A673 (cell line): ENCODE measurements around the gene JARID2. TPM values are rescaled to one million over a fixed set of nuclear protein-coding genes. Genes with fewer than 3 reads are reported as not detected.

ENCODE experiments used
- BruUV-seq: library from RNA; stranded (reverse); fragments of 400-500 nt; replicated peaks from 2 replicates; lab custom pipeline; 2021; lab: Mats Ljungman, UMichigan
- CTCF ChIA-PET: fragments of 300-600 bp; sonication (Branson Sonifier 250); formaldehyde crosslinking; loops from one replicate; lab custom pipeline; 2022; ENCODE audit warnings: antibody characterized with exemption; lab: Charles Lee
- POLR2A ChIA-PET: fragments of 300-600 bp; sonication (Branson Sonifier 250); formaldehyde crosslinking; loops from one replicate; lab custom pipeline; 2022; ENCODE audit warnings: antibody characterized with exemption; ENCODE audit not compliant: low non-redundant PET; lab: Charles Lee
- DNase-seq: peaks from one replicate; pipeline ENCODE4 v3.0.0-alpha.2; 2015; ENCODE audit warnings: low spot score
- H3K27ac ChIP-seq: fragments of 200-600 bp; sonication (generic); 2 replicates; pipeline ENCODE4 v1.5.1; 2016; ENCODE audit warnings: mixed run types, low read depth, mild to moderate bottlenecking, mixed read lengths, antibody characterized with exemption, low read length; ENCODE audit not compliant: poor library complexity, severe bottlenecking
- H3K27me3 ChIP-seq: fragments of 200-600 bp; sonication (generic); replicated peaks from 2 replicates; pipeline ENCODE4 v1.6.1; 2017; ENCODE audit warnings: mixed run types, low read depth, mild to moderate bottlenecking, mixed read lengths, antibody characterized with exemption, low read length; ENCODE audit not compliant: insufficient read depth, poor library complexity
- H3K36me3 ChIP-seq: fragments of 200-600 bp; sonication (generic); 2 replicates; pipeline ENCODE4 v1.6.1; 2016; ENCODE audit warnings: mixed run types, mild to moderate bottlenecking, mixed read lengths, antibody characterized with exemption, low read length; ENCODE audit not compliant: insufficient read depth, poor library complexity, severe bottlenecking
- H3K4me1 ChIP-seq: fragments of 200-600 bp; sonication (generic); 2 replicates; pipeline ENCODE4 v1.6.1; 2017; ENCODE audit warnings: mixed run types, mild to moderate bottlenecking, mixed read lengths, antibody characterized with exemption, low read length; ENCODE audit not compliant: insufficient read depth, poor library complexity, severe bottlenecking
- H3K4me3 ChIP-seq: fragments of 200-600 bp; sonication (generic); 2 replicates; pipeline ENCODE4 v1.5.1; 2016; ENCODE audit warnings: low read depth, mixed run types, mild to moderate bottlenecking, mixed read lengths, low read length; ENCODE audit not compliant: poor library complexity, severe bottlenecking
- H3K9me3 ChIP-seq: fragments of 200-600 bp; sonication (generic); 2 replicates; pipeline ENCODE4 v1.6.1; 2016; ENCODE audit warnings: mixed run types, low read depth, mild to moderate bottlenecking, mixed read lengths, antibody characterized with exemption, low read length; ENCODE audit not compliant: poor library complexity, severe bottlenecking
- EZH2 ChIP-seq: fragments of 200-600 bp; sonication (generic); IDR thresholded peaks from 2 replicates; pipeline ENCODE4 v1.6.1; 2017; ENCODE audit warnings: borderline replicate concordance, low read depth, mild to moderate bottlenecking, mixed read lengths, antibody characterized with exemption, low read length; ENCODE audit not compliant: poor library complexity, severe bottlenecking
- intact Hi-C: fragments of 100-400 bp; cut with micrococcal nuclease; formaldehyde crosslinking; loops from one replicate; pipeline ENCODE4 v1.10.0; 2022; ENCODE audit not compliant: unreplicated experiment
- total RNA-seq: library from RNA; stranded (reverse); gene quantifications from 2 replicates; pipeline ENCODE4 v1.2.3, GENCODE V29; 2021
- TF ChIP-seq, protein P1 (sequence below): fragments of 300-800, 200-600 bp; sonication (generic); conservative IDR thresholded peaks from 2 replicates; pipeline ENCODE4 v1.5.1; 2017; ENCODE audit warnings: low read depth, mild to moderate bottlenecking, antibody characterized with exemption, low read length, moderate library complexity, mixed read lengths

JARID2 gene
- total RNA-seq, 1 experiment from 2014 or later: 29.4 TPM

DNA sequence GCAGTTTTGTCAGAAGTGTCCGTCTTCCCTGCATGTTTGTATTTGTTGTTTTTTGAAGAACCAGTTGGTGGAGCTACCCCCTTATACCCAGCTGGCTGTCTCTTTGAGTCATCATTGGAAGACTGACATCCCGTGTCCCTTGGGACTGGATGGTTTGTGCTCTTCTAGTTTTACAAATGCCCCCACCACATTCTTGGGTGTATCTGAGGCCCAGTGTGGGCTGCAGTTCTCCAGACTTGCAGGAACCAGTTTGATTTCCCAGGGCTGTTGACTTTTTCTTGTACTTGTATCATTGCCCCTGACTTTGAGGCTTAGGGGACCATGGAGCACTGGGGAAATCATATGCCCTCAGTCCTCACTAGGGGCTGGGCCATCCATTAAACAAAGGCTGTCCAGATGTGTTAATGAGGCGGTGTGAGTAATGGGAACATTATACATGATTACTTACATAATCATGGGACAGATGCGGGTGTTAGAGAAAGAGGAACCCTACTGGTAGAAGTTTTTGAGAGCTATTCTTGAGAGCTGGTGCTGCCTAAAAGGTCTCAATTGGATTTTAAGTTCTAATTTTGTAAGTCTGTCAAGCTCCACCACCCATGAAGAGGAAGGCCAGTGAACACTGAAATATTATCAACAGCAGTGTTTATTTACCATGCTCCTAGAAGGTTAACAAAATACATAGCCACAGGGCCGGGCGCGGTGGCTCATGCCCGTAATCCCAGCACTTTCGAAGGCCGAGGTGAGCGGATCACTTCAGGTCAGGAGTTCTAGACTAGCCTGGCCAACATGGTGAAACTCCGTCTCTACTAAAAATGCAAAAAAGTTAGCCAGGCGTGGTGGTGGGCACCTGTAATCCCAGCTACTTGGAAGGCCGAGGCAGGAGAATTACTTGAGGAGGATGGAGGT is 8.5 kb downstream of the JARID2 start:
- Histone ChIP-seq H3K36me3 (no peaks in the 10 kb centered on the region), H3K27ac (peak overlapping the region; percentile 5), H3K4me1 (peaks cover 94% of the 10 kb centered on the region), H3K9me3 (no peaks in the 10 kb centered on the region), H3K4me3 (no peak overlapping the region), H3K27me3 (no peaks in the 10 kb centered on the region)
- intact Hi-C loops: loop anchor here (2.0 to 5.0 kb wide), 3 partner anchors 132 to 1042 kb away; no protein-coding TSS in a partner anchor
- DNase-seq: peak; percentile 96
- POLR2A ChIA-PET: no interaction called here
- no TSS peak for BruUV-seq
- TF ChIP-seq EZH2: no peak
- TF ChIP-seq, protein P1, sequence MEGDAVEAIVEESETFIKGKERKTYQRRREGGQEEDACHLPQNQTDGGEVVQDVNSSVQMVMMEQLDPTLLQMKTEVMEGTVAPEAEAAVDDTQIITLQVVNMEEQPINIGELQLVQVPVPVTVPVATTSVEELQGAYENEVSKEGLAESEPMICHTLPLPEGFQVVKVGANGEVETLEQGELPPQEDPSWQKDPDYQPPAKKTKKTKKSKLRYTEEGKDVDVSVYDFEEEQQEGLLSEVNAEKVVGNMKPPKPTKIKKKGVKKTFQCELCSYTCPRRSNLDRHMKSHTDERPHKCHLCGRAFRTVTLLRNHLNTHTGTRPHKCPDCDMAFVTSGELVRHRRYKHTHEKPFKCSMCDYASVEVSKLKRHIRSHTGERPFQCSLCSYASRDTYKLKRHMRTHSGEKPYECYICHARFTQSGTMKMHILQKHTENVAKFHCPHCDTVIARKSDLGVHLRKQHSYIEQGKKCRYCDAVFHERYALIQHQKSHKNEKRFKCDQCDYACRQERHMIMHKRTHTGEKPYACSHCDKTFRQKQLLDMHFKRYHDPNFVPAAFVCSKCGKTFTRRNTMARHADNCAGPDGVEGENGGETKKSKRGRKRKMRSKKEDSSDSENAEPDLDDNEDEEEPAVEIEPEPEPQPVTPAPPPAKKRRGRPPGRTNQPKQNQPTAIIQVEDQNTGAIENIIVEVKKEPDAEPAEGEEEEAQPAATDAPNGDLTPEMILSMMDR: peak; percentile 56
- CTCF ChIA-PET: interaction anchor here (0.6 to 1.0 kb wide), 3 partner anchors 11 to 178 kb away, joined by 3 read pairs; no protein-coding TSS in a partner anchor

DNA sequence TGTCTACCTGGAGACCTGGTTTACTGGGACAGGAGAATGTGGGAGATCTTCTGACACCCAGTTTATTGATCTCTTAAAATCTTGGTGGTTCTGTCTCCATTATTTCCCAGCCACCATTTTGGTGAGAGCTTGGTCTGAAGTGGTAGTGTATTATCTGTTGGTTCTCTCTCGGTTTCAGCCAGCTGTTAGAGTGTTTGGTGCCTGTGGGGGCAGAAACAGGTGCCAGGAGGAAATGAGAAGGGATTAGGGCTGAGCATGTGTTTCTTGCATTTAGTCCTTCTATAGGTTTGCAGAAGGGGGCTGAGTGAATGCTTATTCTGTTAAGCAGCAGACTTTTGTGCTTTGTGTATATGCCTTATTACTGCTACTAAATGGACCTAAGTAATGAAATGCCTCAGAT is 9.6 kb downstream of the JARID2 start:
- Histone ChIP-seq H3K4me1 (peaks cover 94% of the 10 kb centered on the region), H3K9me3 (no peaks in the 10 kb centered on the region), H3K27me3 (no peaks in the 10 kb centered on the region), H3K36me3 (no peaks in the 10 kb centered on the region), H3K27ac (no peak overlapping the region), H3K4me3 (no peak overlapping the region)
- no peak for TF ChIP-seq EZH2
- TF ChIP-seq, protein P1: no peak
- CTCF ChIA-PET: interaction anchor here (0.7 kb wide), 1 partner anchor 9 kb away, joined by 18 read pairs; no protein-coding TSS in a partner anchor
- DNase-seq: no peak
- BruUV-seq: no TSS peak
- intact Hi-C loops: loop anchor here (2.0 kb wide), 1 partner anchor 131 kb away; no protein-coding TSS in a partner anchor
- POLR2A ChIA-PET: interaction anchor here (0.6 kb wide), 1 partner anchor 66 kb away, joined by 4 read pairs; no protein-coding TSS in a partner anchor

DNA sequence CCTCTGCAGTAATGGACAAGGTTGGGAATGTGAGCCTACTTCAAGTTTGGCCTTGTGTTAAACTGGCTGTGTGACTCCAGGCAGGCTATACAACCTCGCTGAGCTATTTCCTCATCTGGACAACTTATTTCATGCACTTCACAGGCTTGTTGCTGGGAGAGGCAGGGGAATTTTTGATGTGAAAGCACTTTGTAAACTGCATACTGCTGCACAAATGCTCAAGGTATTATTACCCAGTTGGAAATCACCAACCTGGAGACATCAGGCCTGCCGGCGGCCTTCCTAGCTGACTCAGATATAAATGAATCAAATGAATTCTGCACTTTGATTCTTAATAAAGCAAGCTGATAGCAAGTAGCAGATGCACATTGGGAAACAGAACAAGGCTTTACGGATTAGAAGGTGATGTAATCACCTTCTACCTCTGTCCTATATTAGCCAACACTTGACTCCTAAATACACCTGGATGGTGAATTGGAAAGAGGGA is 10.1 kb downstream of the JARID2 start:
- Histone ChIP-seq H3K4me1 (peaks cover 94% of the 10 kb centered on the region), H3K36me3 (no peaks in the 10 kb centered on the region), H3K27me3 (no peaks in the 10 kb centered on the region), H3K9me3 (no peaks in the 10 kb centered on the region), H3K27ac (no peak overlapping the region), H3K4me3 (no peak overlapping the region)
- intact Hi-C loops: loop anchor here (2.0 kb wide), 1 partner anchor 131 kb away; no protein-coding TSS in a partner anchor
- ChIA-PET POLR2A (no interaction called here), CTCF (no interaction called here)
- no TSS peak for BruUV-seq
- no peak for DNase-seq
- TF ChIP-seq EZH2: no peak
- TF ChIP-seq, protein P1: no peak
